HUES6 (cell line): ENCODE measurements around the gene NDUFB3.
A peak's percentile ranks its signal among the peaks of the same experiment; 100 is the strongest.
"Not testable (repeated sequence)": the region's sequence is repeated elsewhere in the genome, so short reads cannot be mapped to it uniquely, and the experiment has no call there.

Experiments
- H3K27ac ChIP-seq: 2 replicates; pipeline ENCODE4 v1.7.0; 2013; ENCODE audit warnings: low read depth, mild to moderate bottlenecking, low read length, inconsistent platforms
- H3K27me3 ChIP-seq: 2 replicates; pipeline ENCODE4 v1.6.1; 2013; ENCODE audit warnings: low read length; ENCODE audit not compliant: control insufficient read depth, insufficient read depth
- H3K36me3 ChIP-seq: 2 replicates; pipeline ENCODE4 v1.6.1; 2013; ENCODE audit warnings: low read length; ENCODE audit not compliant: control insufficient read depth, insufficient read depth
- H3K4me1 ChIP-seq: 2 replicates; pipeline ENCODE4 v1.6.1; 2013; ENCODE audit warnings: low read length; ENCODE audit not compliant: control insufficient read depth, insufficient read depth
- H3K4me3 ChIP-seq: 2 replicates; pipeline ENCODE4 v1.5.1; 2013; ENCODE audit warnings: low read depth, low read length
- H3K9ac ChIP-seq: one replicate; pipeline ENCODE4 v1.6.1; 2013; ENCODE audit warnings: mild to moderate bottlenecking, low read length
- H3K9me3 ChIP-seq: 2 replicates; pipeline ENCODE4 v1.6.1; 2013; ENCODE audit warnings: low read depth, low read length; ENCODE audit not compliant: control insufficient read depth, insufficient read depth

Gene NDUFB3

DNA sequence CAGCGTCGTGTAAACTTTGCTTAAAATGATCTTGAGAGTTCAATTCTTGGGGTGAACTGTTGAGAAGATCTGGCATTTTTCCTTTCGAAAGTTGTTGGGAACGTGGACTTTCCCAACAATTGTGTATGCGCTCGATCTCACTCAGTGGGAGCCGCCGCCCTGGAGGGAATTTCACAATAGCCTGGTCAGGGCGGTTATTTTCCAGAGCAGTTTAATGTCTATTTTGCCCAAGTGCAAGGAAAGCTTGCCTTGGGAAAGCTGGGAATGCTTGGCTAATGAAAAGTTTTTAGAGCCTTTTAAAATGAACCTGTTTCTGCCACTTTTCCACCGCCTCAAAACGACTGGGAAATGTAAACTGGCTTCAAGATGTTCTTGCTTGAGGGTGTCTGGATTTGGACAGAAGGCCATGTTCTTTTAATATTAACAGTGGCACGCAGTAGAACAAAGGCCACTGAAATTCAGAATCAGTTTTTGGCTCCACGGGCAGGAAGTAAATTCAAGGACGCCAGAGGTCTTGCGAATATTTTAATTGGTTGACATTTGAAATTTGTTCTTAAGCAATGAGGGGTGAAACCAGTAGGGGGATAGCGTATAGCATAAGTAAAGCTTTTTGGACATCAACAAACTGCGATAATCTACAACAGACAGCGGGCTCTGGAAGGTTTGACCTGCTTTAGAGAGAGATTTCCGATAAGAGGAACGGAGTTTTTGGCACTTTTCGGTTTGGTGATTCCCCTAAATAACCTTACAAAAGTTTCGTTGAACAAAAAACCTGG lies 45.3 kb downstream of the NDUFB3 start:
- Histone ChIP-seq H3K4me3 (peak overlapping the region; percentile 56), H3K9ac (peak overlapping the region; percentile 74), H3K27me3 (no peaks in the 10 kb centered on the region), H3K36me3 (no peaks in the 10 kb centered on the region), H3K9me3 (0 out of 2 replicates have a peak, but pooled peaks cover 3% of the 10 kb centered on the region), H3K4me1 (peaks cover 22% of the 10 kb centered on the region), H3K27ac (peak overlapping the region; percentile 3)

DNA sequence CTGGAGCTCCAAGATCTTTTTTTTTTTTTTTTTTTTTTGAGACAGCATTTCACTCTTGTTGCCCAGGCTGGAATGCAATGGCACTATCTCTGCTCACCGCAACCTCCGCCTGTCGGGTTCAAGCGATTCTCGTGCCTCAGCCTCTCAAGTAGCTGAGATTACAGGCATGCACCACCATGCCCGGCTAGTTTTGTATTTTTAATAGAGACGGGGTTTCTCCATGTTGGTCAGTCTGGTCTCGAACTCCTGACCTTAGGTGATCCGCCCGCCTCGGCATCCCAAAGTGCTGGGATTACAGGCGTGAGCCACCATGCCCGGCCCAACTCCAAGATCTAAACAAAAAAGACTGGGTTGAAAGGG lies 45.9 kb downstream of the NDUFB3 start:
- H3K9me3 ChIP-seq, H3K27me3 ChIP-seq, H3K36me3 ChIP-seq: not testable (repeated sequence)
- H3K4me1 ChIP-seq = peaks cover 24% of the 10 kb centered on the region
- peak overlapping the region; percentile 73 for H3K9ac ChIP-seq
- H3K27ac ChIP-seq = peak overlapping the region; percentile 3; the same call in 1 of the 2 replicates
- peak overlapping the region; percentile 72 for H3K4me3 ChIP-seq

DNA sequence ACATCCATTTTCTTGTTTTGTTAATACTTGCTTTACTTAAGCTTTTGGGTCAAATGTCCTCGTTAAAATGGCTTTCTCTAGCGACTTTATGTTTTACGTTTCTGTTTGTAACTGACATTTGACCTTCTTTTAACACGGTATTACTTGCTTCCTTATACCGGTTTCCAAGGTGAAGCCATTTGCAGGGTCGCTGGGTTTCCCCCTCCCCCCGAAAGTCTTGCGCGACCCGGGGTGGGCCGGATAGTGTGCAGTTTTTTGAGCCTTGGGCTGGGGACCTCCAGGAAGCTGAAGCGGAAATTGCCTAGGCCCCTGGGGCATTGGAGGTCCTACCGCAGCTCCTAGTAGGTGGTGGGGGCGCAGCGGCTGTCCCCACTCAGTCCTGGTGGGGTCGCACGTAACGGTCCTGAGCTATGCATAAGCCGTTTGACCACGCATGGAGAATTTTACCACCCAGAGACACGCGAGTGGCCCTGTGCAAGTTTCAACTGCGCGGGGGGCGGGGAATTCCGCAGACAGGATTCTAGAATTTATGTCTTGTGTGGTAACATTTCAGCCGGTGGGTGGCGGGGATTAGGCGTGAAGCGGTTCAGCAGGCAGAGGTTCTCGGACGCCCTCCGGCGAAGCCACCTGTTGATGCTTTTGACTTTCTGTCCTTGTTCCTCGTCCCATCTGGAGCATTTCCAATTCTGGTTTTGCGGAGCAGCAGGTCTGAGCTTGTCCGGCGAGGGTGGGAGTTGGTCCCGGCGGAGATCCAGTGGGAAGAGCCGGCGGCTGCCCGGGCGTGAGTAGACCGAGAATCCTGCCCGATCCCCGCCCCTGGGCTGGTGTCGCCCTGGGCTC lies 46.5 kb downstream of the NDUFB3 start:
- peak overlapping the region; percentile 50; the same call in 1 of the 2 replicates for H3K27ac ChIP-seq
- 0 out of 2 replicates have a peak, but pooled peaks cover 3% of the 10 kb centered on the region for H3K9me3 ChIP-seq
- H3K4me1 ChIP-seq = peaks cover 24% of the 10 kb centered on the region
- no peaks in the 10 kb centered on the region for H3K27me3 ChIP-seq
- H3K36me3 ChIP-seq = no peaks in the 10 kb centered on the region
- H3K4me3 ChIP-seq = peak overlapping the region; percentile 72
- peak overlapping the region; percentile 73 for H3K9ac ChIP-seq

DNA sequence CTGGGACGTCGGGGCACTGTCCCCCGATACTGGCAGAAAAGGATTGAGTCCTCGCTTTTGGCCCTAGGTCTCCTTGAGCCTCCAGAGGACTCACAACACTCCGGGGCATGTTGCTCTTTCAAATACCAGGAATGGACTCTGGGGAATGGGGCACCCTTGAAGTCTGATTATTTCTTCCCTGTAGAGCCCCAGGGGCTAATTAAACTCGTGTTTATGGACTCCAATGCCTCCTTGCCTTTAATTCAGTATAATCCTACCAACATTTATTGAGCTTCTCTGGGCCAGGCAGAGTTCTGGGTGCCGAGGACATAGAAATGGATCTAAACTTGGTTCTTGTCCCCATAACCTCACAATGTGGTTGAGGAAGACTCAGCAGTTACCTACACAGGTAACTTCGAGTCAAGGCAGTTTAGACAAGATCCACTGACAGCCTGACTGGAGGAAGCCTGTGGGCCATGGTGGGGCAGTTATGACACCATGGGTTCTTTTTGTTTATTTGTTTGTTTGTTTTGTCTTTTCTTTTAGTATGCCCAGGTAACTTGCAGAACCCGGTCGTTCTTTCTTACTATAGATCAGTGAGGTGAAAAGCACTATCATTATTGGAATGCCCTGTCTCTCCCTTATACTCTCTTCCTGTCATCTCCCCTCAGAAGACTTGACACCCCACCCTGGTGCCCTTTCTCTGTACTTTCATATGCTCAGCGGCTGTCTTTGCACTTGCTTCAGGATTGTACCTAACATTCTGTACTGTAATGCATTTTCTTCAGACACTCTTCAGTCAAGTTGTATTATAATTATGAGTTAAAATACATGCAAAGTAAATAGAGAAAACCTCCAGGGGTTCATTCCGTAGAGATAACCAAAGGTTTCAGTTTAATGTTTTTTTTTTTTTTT lies 47.4 kb downstream of the NDUFB3 start:
- Histone ChIP-seq H3K27me3 (no peaks in the 10 kb centered on the region), H3K4me1 (peaks cover 24% of the 10 kb centered on the region), H3K9ac (peak overlapping the region; percentile 73), H3K4me3 (peak overlapping the region; percentile 72), H3K36me3 (no peaks in the 10 kb centered on the region), H3K27ac (peak overlapping the region; percentile 50; the same call in 1 of the 2 replicates), H3K9me3 (0 out of 2 replicates have a peak, but pooled peaks cover 3% of the 10 kb centered on the region)

DNA sequence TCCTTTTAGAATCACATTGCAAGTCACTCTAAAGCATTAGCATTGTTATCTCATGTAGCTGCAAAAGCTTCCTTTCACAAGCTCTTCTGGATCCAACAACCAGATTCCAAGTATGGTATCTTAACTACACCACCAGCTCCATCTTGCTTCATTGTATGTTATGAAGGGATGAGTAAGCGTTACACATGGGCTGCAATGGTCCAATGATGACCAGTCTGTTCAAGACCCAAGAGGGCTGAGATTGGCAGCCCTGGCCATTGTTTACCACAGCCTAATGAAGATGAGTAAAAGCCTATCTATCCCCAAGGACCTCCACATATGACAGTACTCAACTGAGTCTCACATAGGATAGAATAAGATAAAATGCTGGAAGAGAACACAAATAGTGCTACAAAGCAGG lies 50.5 kb downstream of the NDUFB3 start:
- no peak overlapping the region for H3K4me3 ChIP-seq

DNA sequence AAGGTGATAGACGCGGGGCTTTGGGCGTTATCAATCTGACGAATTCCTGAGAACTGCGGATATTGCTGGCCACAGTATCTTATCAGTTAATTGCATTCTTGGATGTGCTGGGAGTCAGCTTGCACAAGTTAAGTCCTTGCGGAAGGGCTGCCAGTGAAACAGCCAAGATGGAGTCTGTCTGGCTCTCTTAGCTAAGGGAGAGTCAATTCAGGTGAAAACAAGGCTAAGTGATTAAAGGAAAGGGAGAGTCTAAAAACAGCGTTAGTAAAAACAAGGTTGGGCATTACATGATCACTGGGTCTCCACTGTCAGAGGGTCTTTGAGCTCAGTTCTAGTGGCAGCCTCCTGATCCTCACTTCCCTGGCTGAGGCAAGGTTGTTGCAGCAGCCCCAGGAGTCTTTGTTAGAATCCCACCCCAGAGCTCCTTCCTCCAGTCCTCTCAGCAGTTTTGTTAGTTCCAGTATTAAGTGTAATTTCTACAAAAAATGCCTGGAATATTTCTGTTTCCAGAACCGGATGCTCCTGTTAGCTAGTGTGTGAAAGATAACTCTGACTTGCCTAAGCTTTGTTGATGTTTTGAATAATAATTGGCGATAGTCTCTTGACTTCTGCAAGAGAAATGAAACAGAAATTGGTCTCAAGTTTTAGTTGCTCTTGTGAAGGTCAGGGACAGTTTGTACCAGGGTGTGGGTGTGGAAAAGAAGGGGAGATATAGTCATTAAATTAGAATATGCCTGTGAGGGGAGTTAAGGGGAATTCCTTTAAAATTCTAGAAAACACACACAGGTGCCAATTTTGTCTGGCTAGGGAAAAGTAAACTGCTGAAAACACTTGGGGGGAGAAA lies 54.7 kb downstream of the NDUFB3 start:
- H3K4me1 ChIP-seq = peaks cover 49% of the 10 kb centered on the region
- H3K9ac ChIP-seq = peak overlapping the region; percentile 44
- peak overlapping the region; percentile 58; the same call in 1 of the 2 replicates for H3K27ac ChIP-seq
- H3K36me3 ChIP-seq = no peaks in the 10 kb centered on the region
- H3K9me3 ChIP-seq = no peaks in the 10 kb centered on the region
- no peak overlapping the region for H3K4me3 ChIP-seq
- no peaks in the 10 kb centered on the region for H3K27me3 ChIP-seq

More for the DNA sequence above, 50.5 kb downstream of the NDUFB3 start:
- no peaks in the 10 kb centered on the region for H3K9me3 ChIP-seq
- H3K27me3 ChIP-seq = no peaks in the 10 kb centered on the region
- H3K27ac ChIP-seq = no peak overlapping the region
- no peaks in the 10 kb centered on the region for H3K36me3 ChIP-seq
- no peak overlapping the region for H3K9ac ChIP-seq
- H3K4me1 ChIP-seq = peaks cover 38% of the 10 kb centered on the region

DNA sequence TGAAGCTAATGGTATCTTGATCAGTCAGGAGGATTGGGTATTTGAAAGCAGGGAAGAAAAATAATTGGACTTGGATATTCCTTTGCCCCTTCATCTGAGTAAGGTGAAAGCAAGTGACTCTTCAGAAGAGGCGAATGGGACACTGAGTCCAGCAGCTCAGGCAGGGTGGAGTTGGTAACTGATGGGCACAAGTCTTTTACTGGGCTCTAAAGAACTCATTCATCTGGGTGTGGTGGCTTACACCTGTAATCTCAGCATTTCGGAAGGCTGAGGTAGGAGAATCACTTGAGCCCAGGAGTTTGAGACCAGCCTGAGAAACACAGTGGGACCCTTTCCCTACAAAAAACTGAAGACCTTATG lies 55.3 kb downstream of the NDUFB3 start:
- peak overlapping the region; percentile 58; the same call in 1 of the 2 replicates for H3K27ac ChIP-seq
- H3K4me1 ChIP-seq = peaks cover 49% of the 10 kb centered on the region
- H3K9ac ChIP-seq = no peak overlapping the region

DNA sequence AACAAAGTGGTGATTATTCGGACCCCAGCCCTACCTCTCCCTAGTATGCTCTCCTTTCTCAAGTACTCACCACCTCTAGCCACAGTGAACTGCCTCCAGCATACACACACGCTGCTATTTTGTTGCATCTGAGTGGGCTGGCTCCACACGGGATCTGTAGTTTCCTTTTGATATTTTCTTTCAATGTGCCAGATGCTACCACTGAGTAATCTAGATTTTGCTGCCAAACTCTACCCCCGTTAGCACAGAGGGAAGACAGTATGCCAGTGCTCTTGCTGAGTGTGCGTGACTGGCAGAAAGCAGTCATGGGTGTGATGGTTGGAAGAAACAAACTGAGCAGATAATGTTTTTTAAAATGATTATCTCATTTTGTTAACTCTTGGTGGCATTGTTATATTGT lies 55.8 kb downstream of the NDUFB3 start:
- Histone ChIP-seq H3K27ac (no peak overlapping the region; the same call in 1 of the 2 replicates), H3K4me3 (no peak overlapping the region), H3K9me3 (no peaks in the 10 kb centered on the region), H3K4me1 (peaks cover 49% of the 10 kb centered on the region), H3K36me3 (no peaks in the 10 kb centered on the region), H3K9ac (peak overlapping the region; percentile 35), H3K27me3 (no peaks in the 10 kb centered on the region)

More for the DNA sequence above, 55.3 kb downstream of the NDUFB3 start:
- Histone ChIP-seq H3K36me3 (no peaks in the 10 kb centered on the region), H3K9me3 (no peaks in the 10 kb centered on the region), H3K27me3 (no peaks in the 10 kb centered on the region), H3K4me3 (no peak overlapping the region)

DNA sequence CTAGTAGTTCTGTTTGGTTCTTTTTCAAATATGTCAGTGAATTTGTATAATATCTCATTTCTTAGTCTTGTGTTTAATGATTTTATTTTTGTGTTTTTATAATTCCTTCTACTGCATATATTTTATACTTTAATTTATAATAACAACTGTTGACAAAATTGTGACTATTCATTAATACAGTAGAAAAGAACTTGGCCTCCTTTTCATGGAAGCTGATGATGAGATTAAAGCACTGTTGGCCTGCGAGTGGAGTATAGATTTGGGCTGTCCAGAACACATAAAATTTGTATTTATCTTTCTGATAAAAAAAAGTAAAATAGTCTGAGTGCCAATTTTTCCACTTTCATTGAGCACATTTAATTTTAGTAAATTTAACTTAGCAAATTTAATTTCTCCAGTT lies 56.2 kb downstream of the NDUFB3 start:
- Histone ChIP-seq H3K4me3 (no peak overlapping the region), H3K27ac (no peak overlapping the region), H3K36me3 (0 out of 2 replicates have a peak, but pooled peaks cover under 1% of the 10 kb centered on the region), H3K9me3 (no peaks in the 10 kb centered on the region), H3K27me3 (no peaks in the 10 kb centered on the region), H3K4me1 (peaks cover 51% of the 10 kb centered on the region), H3K9ac (no peak overlapping the region)
